OCI-LY7 (cell line): ENCODE results near the gene HDGF. TPM values are rescaled to one million over a fixed set of nuclear protein-coding genes. Genes with fewer than 3 reads are reported as not detected.

Experiments used
- BruUV-seq: library from RNA; stranded (reverse); fragments of 400-500 nt; replicated peaks from 2 replicates; lab custom pipeline; 2021; lab: Mats Ljungman, UMichigan
- CTCF ChIA-PET: fragments of 300-600 bp; sonication (Branson Sonifier 250); formaldehyde crosslinking; loops from one replicate; lab custom pipeline; 2022; ENCODE audit warnings: antibody characterized with exemption; ENCODE audit not compliant: unreplicated experiment; lab: Charles Lee
- POLR2A ChIA-PET: fragments of 300-600 bp; sonication (Branson Sonifier 250); formaldehyde crosslinking; loops from one replicate; lab custom pipeline; 2022; ENCODE audit warnings: antibody characterized with exemption; lab: Charles Lee
- DNase-seq: peaks from one replicate; pipeline ENCODE4 v3.0.0-alpha.2; 2015; ENCODE audit warnings: low spot score
- H2AFZ ChIP-seq: fragments of 200-600 bp; sonication (generic), shearing (Covaris generic); 2 replicates; pipeline ENCODE4 v1.6.1; 2014; ENCODE audit warnings: mild to moderate bottlenecking, antibody characterized with exemption, low read length, moderate library complexity
- H3K27ac ChIP-seq: fragments of 200-600 bp; sonication (generic); 2 replicates; pipeline ENCODE4 v1.5.1; 2014; ENCODE audit warnings: mixed run types, low read depth, mild to moderate bottlenecking, moderate library complexity, low read length, inconsistent platforms; ENCODE audit not compliant: poor library complexity, severe bottlenecking
- H3K36me3 ChIP-seq: fragments of 200-600 bp; sonication (generic); 2 replicates; pipeline ENCODE4 v1.6.1; 2014; ENCODE audit warnings: mild to moderate bottlenecking, antibody characterized with exemption, low read length, moderate library complexity, mixed read lengths; ENCODE audit not compliant: insufficient read depth
- H3K4me1 ChIP-seq: fragments of 200-600 bp; sonication (generic); 2 replicates; pipeline ENCODE4 v1.5.1; 2014; ENCODE audit warnings: mild to moderate bottlenecking, low read length; ENCODE audit not compliant: insufficient read depth, poor library complexity, severe bottlenecking
- H3K4me2 ChIP-seq: fragments of 200-600 bp; sonication (generic); 2 replicates; pipeline ENCODE4 v1.6.1; 2014; ENCODE audit warnings: mild to moderate bottlenecking, low read length
- H3K4me3 ChIP-seq: fragments of 200-600 bp; sonication (generic); 2 replicates; pipeline ENCODE4 v1.5.1; 2014; ENCODE audit warnings: mild to moderate bottlenecking, low read depth, low read length; ENCODE audit not compliant: poor library complexity, severe bottlenecking
- H3K79me2 ChIP-seq: fragments of 200-600 bp; sonication (generic); 2 replicates; pipeline ENCODE4 v1.6.1; 2016; ENCODE audit warnings: low read depth, mild to moderate bottlenecking, low read length, moderate library complexity, mixed read lengths; ENCODE audit not compliant: insufficient read depth
- H3K9me2 ChIP-seq: fragments of 200-600 bp; sonication (generic); 2 replicates; pipeline ENCODE4 v1.6.1; 2016; ENCODE audit warnings: mild to moderate bottlenecking, low read length, mixed read lengths; ENCODE audit not compliant: insufficient read depth
- H3K9me3 ChIP-seq: fragments of 200-600 bp; sonication (generic); 2 replicates; pipeline ENCODE4 v1.6.1; 2014; ENCODE audit warnings: mild to moderate bottlenecking, mixed run types, low read length, mixed read lengths
- H4K20me1 ChIP-seq: fragments of 200-600 bp; sonication (generic); 2 replicates; pipeline ENCODE4 v1.6.1; 2014; ENCODE audit warnings: mild to moderate bottlenecking, antibody characterized with exemption, low read length, moderate library complexity, mixed read lengths; ENCODE audit not compliant: insufficient read depth
- EZH2phosphoT487 ChIP-seq: fragments of 200-600 bp; sonication (generic); IDR thresholded peaks from 2 replicates; pipeline ENCODE4 v1.6.1; 2018; ENCODE audit warnings: low read depth, borderline replicate concordance, mild to moderate bottlenecking, mixed run types, antibody characterized with exemption, low read length, moderate library complexity, mixed read lengths
- intact Hi-C: fragments of 100-400 bp; cut with micrococcal nuclease; formaldehyde crosslinking; loops from one replicate; pipeline ENCODE4 v1.10.0; 2022; ENCODE audit not compliant: unreplicated experiment
- total RNA-seq, 2 experiments: library from RNA; depleted of rRNA in 1 of 2; stranded (reverse); fragments of >200 nt in 1 of 2; shearing (Covaris generic) in 1 of 2; gene quantifications; 2 replicates each; pipeline ENCODE4 v1.2.3, GENCODE V29; 2014 to 2022
- TF ChIP-seq, protein P1 (sequence below): fragments of 200-600 bp; sonication (generic); conservative IDR thresholded peaks from 2 replicates; pipeline ENCODE4 v1.5.1; 2014; ENCODE audit warnings: mild to moderate bottlenecking, antibody characterized with exemption, low read length, moderate library complexity, mixed read lengths

The HDGF gene
- total RNA-seq, 2 experiments from 2014 or later: 291 to 329 TPM

DNA sequence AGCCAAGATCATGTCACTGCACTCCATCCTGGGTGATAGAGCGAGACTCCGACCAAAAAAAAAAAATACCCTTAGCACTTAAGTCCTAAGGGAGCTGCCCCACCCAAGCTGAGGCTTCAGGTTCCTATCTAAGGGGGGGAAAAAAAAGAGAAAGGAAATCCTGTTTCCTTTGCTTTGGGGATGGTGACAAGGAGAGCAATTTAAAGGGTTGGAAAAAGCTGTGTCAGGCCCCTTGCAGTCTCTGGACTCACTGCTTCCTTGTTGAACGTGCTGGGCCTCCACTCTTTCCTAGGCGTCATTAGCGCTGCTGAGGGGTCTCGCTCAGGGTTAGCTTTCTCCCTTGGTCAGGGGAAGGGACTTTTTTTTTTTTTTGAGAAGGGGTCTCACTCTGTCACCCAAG is 34.0 kb upstream of the HDGF start:
- intact Hi-C loops: no loop called here
- Histone ChIP-seq H4K20me1 (no peaks in the 10 kb centered on the region), H3K4me3 (no peak overlapping the region), H2AFZ (no peak overlapping the region), H3K36me3 (peaks cover 91% of the 10 kb centered on the region), H3K4me1 (no peaks in the 10 kb centered on the region), H3K4me2 (no peak overlapping the region), H3K27ac (no peak overlapping the region), H3K9me3 (no peaks in the 10 kb centered on the region), H3K9me2 (no peaks in the 10 kb centered on the region), H3K79me2 (peaks cover 18% of the 10 kb centered on the region)
- ChIA-PET POLR2A (interaction anchor here (0.6 to 2.2 kb wide), 2 partner anchors 15 to 33 kb away, joined by 3 to 7 read pairs; no protein-coding TSS in a partner anchor), CTCF (no interaction called here)
- DNase-seq: no peak
- no peak for TF ChIP-seq EZH2phosphoT487
- TF ChIP-seq, protein P1, sequence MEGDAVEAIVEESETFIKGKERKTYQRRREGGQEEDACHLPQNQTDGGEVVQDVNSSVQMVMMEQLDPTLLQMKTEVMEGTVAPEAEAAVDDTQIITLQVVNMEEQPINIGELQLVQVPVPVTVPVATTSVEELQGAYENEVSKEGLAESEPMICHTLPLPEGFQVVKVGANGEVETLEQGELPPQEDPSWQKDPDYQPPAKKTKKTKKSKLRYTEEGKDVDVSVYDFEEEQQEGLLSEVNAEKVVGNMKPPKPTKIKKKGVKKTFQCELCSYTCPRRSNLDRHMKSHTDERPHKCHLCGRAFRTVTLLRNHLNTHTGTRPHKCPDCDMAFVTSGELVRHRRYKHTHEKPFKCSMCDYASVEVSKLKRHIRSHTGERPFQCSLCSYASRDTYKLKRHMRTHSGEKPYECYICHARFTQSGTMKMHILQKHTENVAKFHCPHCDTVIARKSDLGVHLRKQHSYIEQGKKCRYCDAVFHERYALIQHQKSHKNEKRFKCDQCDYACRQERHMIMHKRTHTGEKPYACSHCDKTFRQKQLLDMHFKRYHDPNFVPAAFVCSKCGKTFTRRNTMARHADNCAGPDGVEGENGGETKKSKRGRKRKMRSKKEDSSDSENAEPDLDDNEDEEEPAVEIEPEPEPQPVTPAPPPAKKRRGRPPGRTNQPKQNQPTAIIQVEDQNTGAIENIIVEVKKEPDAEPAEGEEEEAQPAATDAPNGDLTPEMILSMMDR: no peak
- BruUV-seq: no TSS peak

DNA sequence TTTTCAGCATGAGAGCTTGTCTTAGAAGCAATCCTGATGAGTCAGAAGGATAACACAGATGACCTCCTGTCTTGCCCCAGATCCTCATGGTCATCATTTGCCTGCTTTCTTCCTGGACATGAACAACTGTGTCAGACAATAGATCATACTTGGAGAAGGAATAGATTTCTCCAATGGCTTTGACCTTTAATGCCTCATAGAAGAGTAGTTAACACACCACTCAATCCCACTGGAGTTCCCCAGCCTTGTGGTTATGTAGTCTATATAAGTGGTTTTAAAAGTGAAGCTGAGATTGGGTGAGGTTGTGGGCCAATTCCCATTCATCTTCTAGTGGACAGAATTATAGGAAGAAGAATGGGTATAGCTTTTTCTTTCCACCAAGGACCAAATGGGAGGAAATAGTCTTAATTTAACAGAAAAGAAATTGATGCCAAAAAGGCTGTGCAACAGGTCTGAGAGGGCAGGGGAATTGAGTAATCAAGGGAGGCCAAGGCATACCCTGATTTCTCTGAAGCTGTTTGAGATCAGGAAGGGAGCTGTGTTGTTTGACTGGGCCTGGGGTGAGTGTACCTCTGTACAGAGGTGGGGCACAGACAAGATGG is 30.2 kb upstream of the HDGF start:
- POLR2A ChIA-PET: interaction anchor here (0.9 kb wide), 1 partner anchor 9 kb away, joined by 4 read pairs; no protein-coding TSS in a partner anchor
- H3K4me1 ChIP-seq: no peaks in the 10 kb centered on the region
- peaks cover 88% of the 10 kb centered on the region for H3K36me3 ChIP-seq
- no peak overlapping the region for H3K27ac ChIP-seq
- H2AFZ ChIP-seq: no peak overlapping the region
- H3K4me2 ChIP-seq: no peak overlapping the region
- intact Hi-C loops: no loop called here
- TF ChIP-seq EZH2phosphoT487: no peak
- TF ChIP-seq, protein P1: no peak
- H3K79me2 ChIP-seq: peaks cover 53% of the 10 kb centered on the region
- H3K9me2 ChIP-seq: no peaks in the 10 kb centered on the region
- no peaks in the 10 kb centered on the region for H3K9me3 ChIP-seq
- BruUV-seq: no TSS peak
- CTCF ChIA-PET: interaction anchor here (0.6 kb wide), 1 partner anchor 55 kb away, joined by 3 read pairs; no protein-coding TSS in a partner anchor
- H4K20me1 ChIP-seq: no peaks in the 10 kb centered on the region; the same call in none of the 2 replicates
- DNase-seq: no peak
- H3K4me3 ChIP-seq: no peak overlapping the region

DNA sequence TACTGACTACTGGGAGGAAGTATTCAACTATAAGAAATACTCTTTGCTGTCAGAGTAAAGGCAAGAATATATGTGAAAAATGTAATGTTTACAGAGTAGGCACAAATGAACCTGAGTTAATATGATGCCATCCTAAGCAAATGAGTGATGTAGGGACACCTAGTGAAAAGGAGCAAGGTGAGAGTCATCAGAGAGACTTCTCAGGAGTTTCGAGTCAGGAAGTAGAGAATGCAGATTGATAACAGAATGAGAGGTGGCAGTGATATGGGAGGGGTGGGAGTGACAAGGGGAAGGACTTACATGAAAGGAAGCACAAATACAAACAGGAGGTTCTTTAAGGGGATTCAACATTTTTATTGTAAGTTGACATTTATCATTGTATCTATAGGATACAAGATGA is 26.1 kb upstream of the HDGF start:
- peaks cover 85% of the 10 kb centered on the region for H3K79me2 ChIP-seq
- ChIA-PET POLR2A (interaction anchor here (1.1 kb wide), 1 partner anchor 50 kb away, joined by 3 read pairs; the partner anchor contains the start of gene METTL25B), CTCF (no interaction called here)
- BruUV-seq: no TSS peak
- no peak overlapping the region for H2AFZ ChIP-seq
- peaks cover 6% of the 10 kb centered on the region for H3K4me1 ChIP-seq
- peaks cover 70% of the 10 kb centered on the region for H3K36me3 ChIP-seq
- no peak for TF ChIP-seq EZH2phosphoT487
- TF ChIP-seq, protein P1: no peak
- no peaks in the 10 kb centered on the region for H3K9me3 ChIP-seq
- peaks cover 12% of the 10 kb centered on the region for H4K20me1 ChIP-seq
- H3K4me2 ChIP-seq: no peak overlapping the region
- DNase-seq: no peak
- no peak overlapping the region for H3K27ac ChIP-seq
- no peak overlapping the region for H3K4me3 ChIP-seq
- intact Hi-C loops: no loop called here
- H3K9me2 ChIP-seq: no peaks in the 10 kb centered on the region
